ENCODE results near the gene MYOD1. TPM values are rescaled to one million over a fixed set of nuclear protein-coding genes. Genes with fewer than 3 reads are reported as not detected.

MYOD1 gene
- total RNA-seq, 2 donors from 2014 or later = not detected

DNA sequence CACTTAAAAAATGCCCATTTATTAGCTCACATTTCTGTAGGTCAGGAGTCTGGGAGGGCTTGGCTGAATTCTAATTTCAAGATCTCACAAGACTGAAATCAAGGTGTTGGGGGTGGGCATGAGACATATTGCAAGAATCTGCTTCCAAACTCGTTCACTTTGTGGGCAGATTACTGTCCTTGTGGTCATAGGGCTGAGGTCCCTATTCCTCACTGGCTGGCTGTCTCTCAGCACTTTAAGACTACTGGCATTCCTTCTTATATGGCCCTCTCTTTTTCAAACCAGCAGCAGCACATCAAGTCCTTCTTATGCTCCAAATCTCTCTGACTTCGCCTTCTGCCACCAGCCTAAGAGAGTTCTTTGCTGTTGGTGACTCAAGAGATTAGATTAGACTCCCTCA is 27.8 kb upstream of the MYOD1 start:
- DNase-seq (no peak), ATAC-seq (no peak)
- intact Hi-C loops (cut with DNase I) = no loop called here
- no peaks in the 10 kb centered on the region for H3K27me3 ChIP-seq
- H3K36me3 ChIP-seq (replicated peaks in 1 of 2; ENCODE audit: insufficient read depth in 1 of 2, low read depth in 2 of 2) = no peaks in the 10 kb centered on the region
- no peak overlapping the region for H3K27ac ChIP-seq
- H3K4me1 ChIP-seq = peaks cover 5% of the 10 kb centered on the region
- 48 to 55% methylated on average over 2 of the region's 2 CpGs for WGBS, 2 donors
- H3K9me3 ChIP-seq = no peaks in the 10 kb centered on the region
- TF ChIP-seq, protein P1, sequence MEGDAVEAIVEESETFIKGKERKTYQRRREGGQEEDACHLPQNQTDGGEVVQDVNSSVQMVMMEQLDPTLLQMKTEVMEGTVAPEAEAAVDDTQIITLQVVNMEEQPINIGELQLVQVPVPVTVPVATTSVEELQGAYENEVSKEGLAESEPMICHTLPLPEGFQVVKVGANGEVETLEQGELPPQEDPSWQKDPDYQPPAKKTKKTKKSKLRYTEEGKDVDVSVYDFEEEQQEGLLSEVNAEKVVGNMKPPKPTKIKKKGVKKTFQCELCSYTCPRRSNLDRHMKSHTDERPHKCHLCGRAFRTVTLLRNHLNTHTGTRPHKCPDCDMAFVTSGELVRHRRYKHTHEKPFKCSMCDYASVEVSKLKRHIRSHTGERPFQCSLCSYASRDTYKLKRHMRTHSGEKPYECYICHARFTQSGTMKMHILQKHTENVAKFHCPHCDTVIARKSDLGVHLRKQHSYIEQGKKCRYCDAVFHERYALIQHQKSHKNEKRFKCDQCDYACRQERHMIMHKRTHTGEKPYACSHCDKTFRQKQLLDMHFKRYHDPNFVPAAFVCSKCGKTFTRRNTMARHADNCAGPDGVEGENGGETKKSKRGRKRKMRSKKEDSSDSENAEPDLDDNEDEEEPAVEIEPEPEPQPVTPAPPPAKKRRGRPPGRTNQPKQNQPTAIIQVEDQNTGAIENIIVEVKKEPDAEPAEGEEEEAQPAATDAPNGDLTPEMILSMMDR (IDR thresholded peaks at IDR 0.05) = no peak
- TF ChIP-seq POLR2A (IDR thresholded peaks at IDR 0.05) = no peak
- no peak overlapping the region for H3K4me3 ChIP-seq

DNA sequence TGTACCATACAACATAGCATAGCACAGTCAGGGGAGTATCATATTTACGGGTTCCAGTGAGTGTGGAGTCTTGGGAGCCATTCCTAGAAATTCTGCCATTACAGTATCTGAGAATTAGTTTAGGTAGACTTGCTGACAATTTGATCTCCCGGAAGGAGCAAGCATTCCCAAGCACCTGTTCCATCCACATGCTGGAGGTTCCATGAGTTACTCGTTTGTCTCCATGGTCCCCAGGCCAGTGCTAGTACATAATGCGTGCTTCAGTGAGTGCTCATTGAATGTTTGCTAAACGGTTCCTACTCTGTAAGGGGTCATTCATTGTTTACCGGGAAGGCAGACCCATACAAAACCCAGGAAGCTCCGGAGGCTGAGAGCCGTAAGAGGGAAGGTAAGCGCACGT is 27.4 kb upstream of the MYOD1 start:
- Histone ChIP-seq H3K27me3 (no peaks in the 10 kb centered on the region), H3K36me3 (replicated peaks in 1 of 2; ENCODE audit: insufficient read depth in 1 of 2, low read depth in 2 of 2) (no peaks in the 10 kb centered on the region), H3K27ac (no peak overlapping the region), H3K9me3 (no peaks in the 10 kb centered on the region), H3K4me3 (no peak overlapping the region), H3K4me1 (peaks cover 5% of the 10 kb centered on the region)
- intact Hi-C loops (cut with DNase I) = no loop called here
- TF ChIP-seq, protein P1 (IDR thresholded peaks at IDR 0.05) = no peak
- TF ChIP-seq POLR2A (IDR thresholded peaks at IDR 0.05) = no peak
- DNase-seq = no peak
- WGBS, 2 donors = 37 to 42% methylated on average over 10 of the region's 10 CpGs
- ATAC-seq = no peak

DNA sequence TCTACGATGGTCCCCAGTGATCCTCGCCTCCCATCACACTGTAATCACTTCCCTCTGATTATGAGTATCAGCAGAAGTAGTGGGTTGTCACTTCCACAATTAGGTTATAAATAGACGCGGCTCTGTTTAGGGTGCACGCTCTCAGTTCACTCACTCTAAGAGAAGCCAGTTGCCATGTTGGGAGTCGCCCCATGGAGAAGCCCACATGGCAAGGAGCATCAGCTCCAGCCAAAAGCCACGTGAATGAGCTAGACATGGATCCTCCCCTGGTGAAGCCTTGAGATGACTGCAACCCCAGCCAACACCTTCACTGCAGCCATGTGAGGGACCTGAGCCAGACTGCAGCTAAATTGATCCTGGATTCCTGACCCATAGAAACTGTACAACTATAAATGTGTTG is 26.4 kb upstream of the MYOD1 start:
- DNase-seq (no peak), ATAC-seq (no peak)
- no peak overlapping the region for H3K4me3 ChIP-seq
- H3K36me3 ChIP-seq (replicated peaks in 1 of 2; ENCODE audit: insufficient read depth in 1 of 2, low read depth in 2 of 2) = no peaks in the 10 kb centered on the region
- intact Hi-C loops (cut with DNase I) = no loop called here
- H3K4me1 ChIP-seq = peaks cover 5% of the 10 kb centered on the region
- TF ChIP-seq, protein P1 (IDR thresholded peaks at IDR 0.05) = no peak
- no peak for TF ChIP-seq POLR2A (IDR thresholded peaks at IDR 0.05)
- H3K27ac ChIP-seq = no peak overlapping the region
- WGBS, 2 donors = 56% methylated on average over 7 of the region's 7 CpGs
- no peaks in the 10 kb centered on the region for H3K9me3 ChIP-seq
- H3K27me3 ChIP-seq = no peaks in the 10 kb centered on the region

DNA sequence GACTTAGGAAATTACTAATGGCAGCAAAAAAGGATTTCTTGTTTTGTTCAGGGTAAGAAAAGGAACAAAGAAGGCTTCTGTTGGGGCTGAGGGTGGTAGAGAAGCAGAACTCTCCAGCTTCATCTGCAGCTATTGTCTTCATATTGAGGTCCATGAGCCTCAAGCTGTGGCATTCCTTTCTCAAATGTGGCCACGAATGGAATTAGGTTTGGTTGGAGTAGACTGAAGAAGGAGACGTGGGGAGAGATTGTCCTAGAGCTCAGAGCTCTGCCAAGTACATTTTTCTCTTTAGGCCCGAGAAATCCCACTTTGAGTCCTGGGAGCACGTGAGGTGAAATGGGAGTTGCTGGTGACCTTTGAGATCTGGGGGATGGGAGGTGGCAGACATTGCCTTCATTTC is 25.8 kb upstream of the MYOD1 start:
- 60 to 63% methylated on average over 4 of the region's 4 CpGs for WGBS, 2 donors
- no peak for ATAC-seq

More for the DNA sequence above, 25.8 kb upstream of the MYOD1 start:
- no peak overlapping the region for H3K27ac ChIP-seq
- H3K27me3 ChIP-seq = no peaks in the 10 kb centered on the region
- no peak overlapping the region for H3K4me3 ChIP-seq
- no peak for TF ChIP-seq POLR2A (IDR thresholded peaks at IDR 0.05)
- TF ChIP-seq, protein P1 (IDR thresholded peaks at IDR 0.05) = no peak
- H3K9me3 ChIP-seq = no peaks in the 10 kb centered on the region
- no peaks in the 10 kb centered on the region for H3K36me3 ChIP-seq (replicated peaks in 1 of 2; ENCODE audit: insufficient read depth in 1 of 2, low read depth in 2 of 2)
- no peak for DNase-seq
- intact Hi-C loops (cut with DNase I) = no loop called here
- H3K4me1 ChIP-seq = peaks cover 5% of the 10 kb centered on the region
